HG02571 (cell line): ENCODE data around the gene KAZALD1.

Experiments
- ATAC-seq: cut with Tn5 transposase; IDR thresholded peaks from one replicate; pipeline ENCODE4 v1.9.1; 2021; ENCODE audit warnings: mild to moderate bottlenecking, moderate library complexity; ENCODE audit not compliant: unreplicated experiment

Gene KAZALD1

GRCh38 chr10:101047961-101048892, 13.6 kb upstream of the KAZALD1 start:
- no peak for ATAC-seq

- no peak for ATAC-seq
Observed at GRCh38 chr10:101050208-101051069, 11.3 kb upstream of the KAZALD1 start.

- ATAC-seq = no peak
Observed at GRCh38 chr10:101052285-101052684, 9.5 kb upstream of the KAZALD1 start.

- no peak for ATAC-seq
Observed at GRCh38 chr10:101053516-101053915, 8.3 kb upstream of the KAZALD1 start.

GRCh38 chr10:101054351-101054750, 7.4 kb upstream of the KAZALD1 start:
- ATAC-seq = no peak

GRCh38 chr10:101054876-101055275, 6.9 kb upstream of the KAZALD1 start:
- ATAC-seq = no peak

GRCh38 chr10:101055411-101055810, 6.4 kb upstream of the KAZALD1 start:
- ATAC-seq = no peak

GRCh38 chr10:101056365-101057151, 5.2 kb upstream of the KAZALD1 start:
- ATAC-seq = no peak

- peak; percentile 43 for ATAC-seq
Observed at GRCh38 chr10:101060036-101060950, 1.5 kb upstream of the KAZALD1 start.

- ATAC-seq = peak; percentile 46
Observed at GRCh38 chr10:101060951-101061623, 702 bp upstream of the KAZALD1 start.

- no peak for ATAC-seq
Observed at GRCh38 chr10:101062232-101063049, 652 bp downstream of the KAZALD1 start.

- ATAC-seq = no peak
Observed at GRCh38 chr10:101063050-101063525, 1.3 kb downstream of the KAZALD1 start.

- ATAC-seq = no peak
Observed at GRCh38 chr10:101063548-101064414, 2.0 kb downstream of the KAZALD1 start.

GRCh38 chr10:101064415-101065030, 2.7 kb downstream of the KAZALD1 start:
- no peak for ATAC-seq

- no peak for ATAC-seq
Observed at GRCh38 chr10:101065481-101066145, 3.8 kb downstream of the KAZALD1 start.

- ATAC-seq = no peak
Observed at GRCh38 chr10:101066146-101066895, 4.5 kb downstream of the KAZALD1 start.
